ENCODE measurements around the gene PHF21A. TPM values are rescaled to one million over a fixed set of nuclear protein-coding genes. Genes with fewer than 3 reads are reported as not detected.

Gene PHF21A
- total and polyA plus RNA-seq, 7 experiments from 2014 or later: 7.2 to 88.5 (median 54.5) TPM

DNA sequence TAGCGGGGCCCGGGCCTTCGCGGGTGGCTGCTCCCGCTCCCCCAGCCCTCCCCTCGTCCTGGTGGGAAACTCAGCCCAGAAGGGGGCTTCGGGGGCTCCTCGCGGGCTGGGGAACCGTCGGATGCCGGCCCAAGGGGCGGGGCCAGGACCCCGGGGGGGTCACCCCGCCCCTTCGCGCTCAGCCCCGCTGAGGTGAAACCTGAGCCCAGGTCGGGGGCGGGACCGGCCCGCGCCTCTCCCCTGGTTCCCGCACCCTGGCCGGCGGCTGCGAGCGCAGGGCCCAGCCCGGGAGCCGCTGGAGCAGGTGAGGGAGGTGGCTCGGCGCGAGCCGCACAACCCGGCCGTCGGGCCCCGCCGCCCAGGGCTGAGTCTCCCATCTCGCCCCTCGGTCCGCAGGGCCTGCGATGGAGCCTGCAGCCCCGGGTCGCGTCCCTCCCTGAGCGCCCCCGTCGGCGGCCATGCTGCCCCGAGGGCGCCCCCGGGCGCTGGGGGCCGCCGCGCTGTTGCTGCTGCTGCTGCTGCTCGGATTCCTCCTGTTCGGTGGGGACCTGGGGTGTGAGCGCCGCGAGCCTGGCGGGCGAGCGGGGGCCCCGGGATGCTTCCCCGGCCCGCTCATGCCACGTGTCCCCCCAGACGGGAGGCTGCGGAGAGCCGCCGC is 198.7 kb downstream of the PHF21A start, which contains the start of gene LARGE2:
Gene LARGE2, plus strand, starts transcription at position 232 of the 658 bp plus-strand sequence. Its CDS starts 227 bp downstream, at position 459.
- ChIA-PET CTCF (no interaction called here), POLR2A (no interaction called here)
- Mint-ChIP-seq H3K9me3 (peaks cover 0 to 3% (median 0%) of the 10 kb centered on the region in 11 donors), H3K27ac (peak within 1 kb of the TSS in 6 of 9 donors; percentile 36 to 72 (median 58)), H3K27me3 (peaks cover 0 to 29% (median 4%) of the 10 kb centered on the region in 5 donors), H3K4me1 (peaks cover 24 to 46% (median 39%) of the 10 kb centered on the region in 7 donors), H3K4me3 (peak within 1 kb of the TSS; percentile 71 to 87 (median 78)), H3K36me3 (peaks cover 0 to 1% (median 0%) of the 10 kb centered on the region in 5 donors)
- ATAC-seq (no peak), DNase-seq (peak in 3 of 9 donors; percentile 11 to 25 (median 12))
- no peaks in the 10 kb centered on the region for H3K27me3 ChIP-seq (ENCODE audit: control insufficient read depth in 2 of 2, insufficient read depth in 2 of 2, low read length in 2 of 2)
- peak within 1 kb of the TSS; percentile 24 for H3K4me3 ChIP-seq (ENCODE audit: low read length)
- H3K4me1 ChIP-seq (ENCODE audit: control insufficient read depth in 2 of 2, insufficient read depth in 2 of 2, low read length in 2 of 2): peaks cover 16 to 19% of the 10 kb centered on the region in 2 donors
- no peak within 1 kb of the TSS for H3K27ac ChIP-seq (ENCODE audit: low read depth, low read length)
- no peaks in the 10 kb centered on the region for H3K9me3 ChIP-seq (ENCODE audit: control insufficient read depth in 2 of 3, low read length in 3 of 3)
- no peaks in the 10 kb centered on the region for H3K36me3 ChIP-seq (ENCODE audit: control insufficient read depth in 2 of 3, insufficient read depth in 3 of 3, low read length in 3 of 3)
- intact Hi-C loops (cut with micrococcal nuclease): no loop called here

DNA sequence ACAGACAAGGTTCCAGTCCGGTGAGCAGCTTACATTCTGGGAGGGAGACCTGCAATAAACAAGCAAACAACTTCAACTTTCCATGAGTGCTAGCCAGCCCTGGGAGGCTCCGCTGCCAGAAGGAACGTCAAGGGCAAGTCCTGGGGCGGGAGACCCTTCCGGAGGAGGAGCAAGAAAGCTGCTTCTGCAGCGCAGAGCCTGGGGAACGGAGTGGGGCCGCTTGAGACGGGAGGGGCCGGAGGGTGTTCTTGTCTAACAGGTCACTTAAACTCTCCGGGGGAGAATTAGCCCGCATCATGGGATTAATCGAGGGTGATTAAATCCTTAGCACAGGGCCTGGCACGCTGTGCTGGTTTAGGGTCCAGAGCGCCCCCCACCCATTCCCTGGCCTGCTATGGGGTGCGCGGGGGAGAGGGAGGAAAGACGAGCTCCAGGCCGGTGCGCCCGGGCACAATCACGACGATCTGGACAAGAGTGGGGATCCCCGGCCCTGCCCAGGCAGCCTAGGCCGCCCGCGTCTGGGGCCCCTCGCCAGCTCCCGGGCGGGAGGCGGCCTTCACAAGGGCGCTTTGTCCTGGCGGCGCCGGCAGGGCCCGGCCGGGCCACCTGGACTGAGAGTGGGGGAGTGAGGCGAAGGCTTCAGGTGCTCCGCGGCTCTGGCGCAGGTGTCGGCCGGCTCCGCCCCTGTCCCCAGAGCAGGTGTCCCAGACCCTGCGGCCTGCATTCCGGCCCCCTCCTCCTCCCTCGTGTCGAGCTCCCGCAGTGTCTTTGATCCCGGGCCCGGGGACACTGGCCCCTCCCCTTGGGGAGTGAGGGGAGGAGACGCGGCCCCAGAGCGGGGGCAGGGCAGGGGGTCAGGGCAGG is 199.5 kb downstream of the PHF21A start:
- H3K27ac ChIP-seq (ENCODE audit: low read depth, low read length): no peak overlapping the region

DNA sequence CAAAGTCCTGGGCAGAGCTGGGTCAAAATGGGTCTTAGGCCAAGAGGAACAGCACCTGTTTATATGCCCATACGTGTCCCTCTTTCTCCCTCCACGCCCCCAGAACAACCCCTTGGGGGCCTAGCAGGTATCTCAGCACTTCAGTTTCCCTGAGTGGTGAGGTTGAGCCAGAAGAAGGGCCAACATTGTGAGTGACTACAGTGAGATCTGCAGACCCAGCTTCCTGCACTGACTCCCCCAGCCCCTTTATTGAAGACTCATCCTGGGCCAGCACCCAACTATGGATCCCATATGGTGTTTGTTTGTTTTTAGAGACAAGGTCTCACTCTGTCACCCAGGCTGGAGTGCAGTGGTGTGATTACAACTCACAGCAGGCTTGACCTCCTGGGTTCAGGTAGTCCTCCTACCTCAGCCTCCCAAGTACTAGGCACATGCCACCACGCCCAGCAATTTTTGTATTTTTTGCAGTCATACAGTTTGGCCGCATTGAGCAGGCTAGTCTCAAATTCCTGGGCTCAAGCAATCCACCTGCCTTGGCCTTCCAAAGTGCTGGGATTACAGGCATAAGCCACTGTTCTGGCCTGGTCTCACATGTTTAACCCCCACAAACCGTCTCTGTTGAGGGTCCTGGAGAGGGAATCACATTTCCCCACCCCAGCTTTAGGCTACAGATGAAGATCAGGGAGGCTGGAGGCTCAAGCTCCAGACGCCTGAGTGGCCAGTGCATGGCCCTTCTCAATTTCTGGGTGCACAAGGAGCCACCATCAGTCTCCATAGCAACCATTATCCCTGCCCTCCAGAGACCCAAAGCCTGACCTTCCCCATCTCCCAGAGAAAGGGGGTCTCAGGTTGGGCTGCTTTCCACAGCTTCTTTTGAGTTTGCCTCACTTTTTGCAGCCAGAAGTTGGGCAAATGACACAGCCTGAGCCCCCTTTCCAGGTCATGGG is 200.4 kb downstream of the PHF21A start:
- ATAC-seq: no peak
- no peaks in the 10 kb centered on the region for H3K9me3 ChIP-seq (ENCODE audit: control insufficient read depth in 2 of 3, low read length in 3 of 3)
- peaks cover 0 to 29% (median 4%) of the 10 kb centered on the region in 5 donors for H3K27me3 Mint-ChIP-seq
- peak overlapping the region in 6 of 9 donors; percentile 36 to 72 (median 46) for H3K27ac Mint-ChIP-seq
- H3K4me1 Mint-ChIP-seq: peaks cover 34 to 61% (median 51%) of the 10 kb centered on the region in 7 donors
- H3K9me3 Mint-ChIP-seq: peaks cover 0 to 3% (median 0%) of the 10 kb centered on the region in 11 donors
- peak overlapping the region; percentile 14 to 87 (median 72) for H3K4me3 Mint-ChIP-seq
- peaks cover 0 to 2% (median under 1%) of the 10 kb centered on the region in 3 experiments for H3K36me3 ChIP-seq (ENCODE audit: control insufficient read depth in 2 of 3, insufficient read depth in 3 of 3, low read length in 3 of 3)
- no peaks in the 10 kb centered on the region for H3K27me3 ChIP-seq (ENCODE audit: control insufficient read depth in 2 of 2, insufficient read depth in 2 of 2, low read length in 2 of 2)
- ChIA-PET POLR2A (interaction anchor here (0.7 kb wide), 2 partner anchors 19 to 1533 kb away, joined by 3 to 5 read pairs; no protein-coding TSS in a partner anchor), CTCF (no interaction called here)
- peak in 1 of 9 donors; percentile 7 for DNase-seq
- H3K27ac ChIP-seq (ENCODE audit: low read depth, low read length): no peak overlapping the region
- H3K4me1 ChIP-seq (ENCODE audit: control insufficient read depth in 2 of 2, insufficient read depth in 2 of 2, low read length in 2 of 2): peaks cover 24 to 32% of the 10 kb centered on the region in 2 donors
- intact Hi-C loops (cut with micrococcal nuclease): no loop called here
- no peak overlapping the region for H3K4me3 ChIP-seq (ENCODE audit: low read length)
- H3K36me3 Mint-ChIP-seq: peaks cover 0 to 7% (median 0%) of the 10 kb centered on the region in 5 donors

More for the DNA sequence above, 199.5 kb downstream of the PHF21A start:
- ChIA-PET POLR2A (interaction anchor here (0.7 kb wide), 1 partner anchor 20 kb away, joined by 3 read pairs; no protein-coding TSS in a partner anchor), CTCF (no interaction called here)
- peaks cover 0 to 29% (median 4%) of the 10 kb centered on the region in 5 donors for H3K27me3 Mint-ChIP-seq
- H3K9me3 Mint-ChIP-seq: peaks cover 0 to 3% (median 0%) of the 10 kb centered on the region in 11 donors
- Histone ChIP-seq H3K27me3 (ENCODE audit: control insufficient read depth in 2 of 2, insufficient read depth in 2 of 2, low read length in 2 of 2) (no peaks in the 10 kb centered on the region), H3K9me3 (ENCODE audit: control insufficient read depth in 2 of 3, low read length in 3 of 3) (no peaks in the 10 kb centered on the region), H3K4me1 (ENCODE audit: control insufficient read depth in 2 of 2, insufficient read depth in 2 of 2, low read length in 2 of 2) (peaks cover 20 to 22% of the 10 kb centered on the region in 2 donors), H3K4me3 (ENCODE audit: low read length) (no peak overlapping the region), H3K36me3 (ENCODE audit: control insufficient read depth in 2 of 3, insufficient read depth in 3 of 3, low read length in 3 of 3) (no peaks in the 10 kb centered on the region)
- peak overlapping the region; percentile 40 to 87 (median 72) for H3K4me3 Mint-ChIP-seq
- DNase-seq (peak in 1 of 9 donors; percentile 9), ATAC-seq (no peak)
- intact Hi-C loops (cut with micrococcal nuclease): no loop called here
- peaks cover 27 to 51% (median 43%) of the 10 kb centered on the region in 7 donors for H3K4me1 Mint-ChIP-seq
- H3K36me3 Mint-ChIP-seq: peaks cover 0 to 1% (median 0%) of the 10 kb centered on the region in 5 donors
- peak overlapping the region in 4 of 9 donors; percentile 43 to 72 (median 56) for H3K27ac Mint-ChIP-seq

DNA sequence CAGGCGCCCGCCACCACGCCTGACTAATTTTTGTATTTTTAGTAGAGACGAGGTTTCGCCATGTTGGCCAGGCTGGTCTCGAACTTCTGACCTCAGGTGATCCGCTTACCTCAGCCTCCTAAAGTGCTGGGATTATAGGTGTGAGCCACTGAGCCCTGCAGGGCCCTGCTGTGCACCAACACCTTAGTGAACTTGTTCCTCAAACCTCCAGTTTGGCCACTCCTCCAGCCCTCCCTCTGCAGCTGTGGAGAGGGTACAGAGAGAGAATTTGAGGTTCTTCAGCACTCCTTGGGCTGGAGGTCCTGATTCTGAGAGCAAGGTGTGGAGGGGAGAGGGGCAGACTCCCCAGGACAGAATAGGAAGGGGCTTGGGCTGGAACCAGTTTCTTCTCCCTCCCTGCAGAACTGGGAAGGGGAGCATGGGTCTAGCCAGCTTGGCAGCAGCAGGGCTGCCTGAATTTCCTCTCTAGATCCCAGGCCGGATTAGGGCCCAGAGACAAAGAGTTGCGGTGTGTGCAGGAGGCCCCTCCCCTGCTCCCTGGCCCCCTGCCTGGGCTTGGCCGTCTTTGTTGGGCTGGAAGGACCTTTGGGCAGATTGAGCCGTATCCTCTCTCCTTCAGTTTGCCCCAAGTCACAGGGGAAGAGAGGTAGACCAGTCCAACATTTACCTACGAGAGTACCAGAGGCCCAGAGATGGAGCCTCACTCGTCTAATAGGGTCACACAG is 201.3 kb downstream of the PHF21A start:
- Histone ChIP-seq H3K4me3 (ENCODE audit: low read length) (no peak overlapping the region), H3K27ac (ENCODE audit: low read depth, low read length) (no peak overlapping the region), H3K36me3 (ENCODE audit: control insufficient read depth in 2 of 3, insufficient read depth in 3 of 3, low read length in 3 of 3) (peaks cover 5 to 11% (median 7%) of the 10 kb centered on the region in 3 experiments), H3K9me3 (ENCODE audit: control insufficient read depth in 2 of 3, low read length in 3 of 3) (no peaks in the 10 kb centered on the region), H3K27me3 (ENCODE audit: control insufficient read depth in 2 of 2, insufficient read depth in 2 of 2, low read length in 2 of 2) (no peaks in the 10 kb centered on the region), H3K4me1 (ENCODE audit: control insufficient read depth in 2 of 2, insufficient read depth in 2 of 2, low read length in 2 of 2) (peaks cover 24 to 36% of the 10 kb centered on the region in 2 donors)
- H3K9me3 Mint-ChIP-seq: peaks cover 0 to 3% (median 0%) of the 10 kb centered on the region in 11 donors
- H3K4me1 Mint-ChIP-seq: peaks cover 38 to 69% (median 55%) of the 10 kb centered on the region in 7 donors
- intact Hi-C loops (cut with micrococcal nuclease): loop anchor here (2.0 to 5.0 kb wide), 8 partner anchors 201 to 1632 kb away; partner anchors contain the start of genes ATG13 (in 2 of the 2), HARBI1 (in 2 of the 2), ARFGAP2 (in 1 of the 2) and ARHGAP1 (in 1 of the 2)
- H3K4me3 Mint-ChIP-seq: peak overlapping the region in 8 of 10 donors; percentile 55 to 98 (median 94)
- peaks cover 0 to 29% (median 4%) of the 10 kb centered on the region in 5 donors for H3K27me3 Mint-ChIP-seq
- DNase-seq (peak in 1 of 9 donors; percentile 7), ATAC-seq (no peak)
- peak overlapping the region in 5 of 9 donors; percentile 18 to 66 (median 41) for H3K27ac Mint-ChIP-seq
- peaks cover 0 to 7% (median 0%) of the 10 kb centered on the region in 5 donors for H3K36me3 Mint-ChIP-seq
- CTCF ChIA-PET: no interaction called here
- POLR2A ChIA-PET: interaction anchor here (0.7 to 2.7 kb wide), 3 partner anchors 10 to 1533 kb away, joined by 3 to 26 read pairs (median 5); no protein-coding TSS in a partner anchor

DNA sequence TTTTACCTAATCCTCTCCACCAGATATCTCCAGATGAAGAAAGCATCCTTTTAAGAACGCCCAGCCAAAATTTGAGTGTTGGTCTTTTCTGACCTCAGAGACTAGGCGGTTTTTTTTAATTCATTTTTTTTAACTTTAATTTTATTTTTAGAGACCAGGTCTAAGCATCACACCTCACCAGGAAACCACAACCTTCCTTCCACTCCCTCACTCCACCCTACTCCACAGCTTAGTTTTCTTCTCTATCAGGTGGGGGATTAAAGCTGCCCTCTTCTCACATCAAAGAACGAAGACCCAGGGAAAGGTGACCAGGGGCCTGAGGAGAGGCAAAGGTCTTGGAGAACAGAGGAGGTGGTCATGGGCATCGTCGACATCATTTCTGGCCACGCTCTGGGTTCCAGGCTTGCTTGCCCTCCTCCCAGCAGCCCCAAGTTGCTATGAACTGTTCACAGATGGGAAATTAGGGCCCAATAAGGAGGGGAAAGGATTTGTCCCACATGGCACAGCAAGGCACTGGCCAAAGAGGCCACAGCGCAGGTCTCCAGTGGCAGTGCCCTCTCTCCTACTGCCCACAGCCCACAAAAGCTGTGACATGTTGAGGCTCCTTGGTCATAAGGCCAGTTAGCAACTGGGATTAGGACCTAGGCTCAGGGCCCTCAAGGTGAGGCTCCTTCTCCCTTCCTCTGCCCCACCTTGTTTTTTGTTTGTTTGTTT is 202.1 kb downstream of the PHF21A start:
- Histone ChIP-seq H3K27me3 (ENCODE audit: control insufficient read depth in 2 of 2, insufficient read depth in 2 of 2, low read length in 2 of 2) (no peaks in the 10 kb centered on the region), H3K4me3 (ENCODE audit: low read length) (peak overlapping the region; percentile 72), H3K36me3 (ENCODE audit: control insufficient read depth in 2 of 3, insufficient read depth in 3 of 3, low read length in 3 of 3) (peaks cover 5 to 19% (median 9%) of the 10 kb centered on the region in 3 experiments), H3K27ac (ENCODE audit: low read depth, low read length) (peak overlapping the region; percentile 87), H3K9me3 (ENCODE audit: control insufficient read depth in 2 of 3, low read length in 3 of 3) (no peaks in the 10 kb centered on the region), H3K4me1 (ENCODE audit: control insufficient read depth in 2 of 2, insufficient read depth in 2 of 2, low read length in 2 of 2) (peaks cover 24 to 36% of the 10 kb centered on the region in 2 donors)
- intact Hi-C loops (cut with micrococcal nuclease): loop anchor here (1.0 to 5.0 kb wide), 19 partner anchors 11 to 1633 kb away; partner anchors contain the start of genes ARHGAP1 (in 2 of the 2), ATG13 (in 2 of the 2), CRY2 (in 2 of the 2) and HARBI1 (in 2 of the 2)
- H3K27me3 Mint-ChIP-seq: peaks cover 0 to 21% (median 4%) of the 10 kb centered on the region in 5 donors
- peak overlapping the region in 8 of 9 donors; percentile 91 to 100 (median 98) for H3K27ac Mint-ChIP-seq
- DNase-seq: peak in 1 of 9 donors; percentile 7
- no peak for ATAC-seq
- peaks cover 0 to 8% (median 0%) of the 10 kb centered on the region in 5 donors for H3K36me3 Mint-ChIP-seq
- peaks cover 0 to 3% (median 0%) of the 10 kb centered on the region in 11 donors for H3K9me3 Mint-ChIP-seq
- ChIA-PET CTCF (interaction anchor here (1.1 to 1.2 kb wide), 2 partner anchors 8 to 72 kb away, joined by 3 read pairs; partner anchors contain the start of gene CRY2), POLR2A (interaction anchor here (0.9 to 2.7 kb wide), 2 partner anchors 10 to 184 kb away, joined by 3 to 26 read pairs; no protein-coding TSS in a partner anchor)
- peaks cover 34 to 64% (median 51%) of the 10 kb centered on the region in 7 donors for H3K4me1 Mint-ChIP-seq
- H3K4me3 Mint-ChIP-seq: peak overlapping the region; percentile 86 to 98 (median 96)
